ENCODE results near the gene NIP7.
"Not testable (repeated sequence)": the region's sequence is repeated elsewhere in the genome, so short reads cannot be mapped to it uniquely, and the experiment has no call there.

The NIP7 gene

GRCh38 chr16:69348222-69348621, 8.7 kb downstream of the NIP7 start:
- no peak for DNase-seq

GRCh38 chr16:69349536-69349935, 10.0 kb downstream of the NIP7 start:
- no peak for DNase-seq

GRCh38 chr16:69350536-69351133, 11.1 kb downstream of the NIP7 start:
- no peak for DNase-seq

- DNase-seq = no peak
These were observed 11.9 kb downstream of the NIP7 start, which contains the start of gene TMED6 for GRCh38 chr16:69351309-69352027. Gene TMED6 (minus strand): TSS chr16:69351786. CDS start chr16:69351753, 33 bp downstream.

- not testable (repeated sequence) for DNase-seq
These were observed 20.5 kb downstream of the NIP7 start for GRCh38 chr16:69360070-69360469.

- no peak for DNase-seq
These were observed 23.7 kb downstream of the NIP7 start for GRCh38 chr16:69363281-69363717.

- DNase-seq = no peak
These were observed 24.5 kb downstream of the NIP7 start for GRCh38 chr16:69364088-69364487.

GRCh38 chr16:69365901-69366300, 26.3 kb downstream of the NIP7 start:
- no peak for DNase-seq

- DNase-seq = no peak
These were observed 26.9 kb downstream of the NIP7 start for GRCh38 chr16:69366431-69366830.

GRCh38 chr16:69367980-69368379, 28.4 kb downstream of the NIP7 start:
- DNase-seq = no peak

- no peak for DNase-seq
These were observed 29.3 kb downstream of the NIP7 start for GRCh38 chr16:69368866-69369265.

- DNase-seq = no peak
These were observed 32.0 kb downstream of the NIP7 start for GRCh38 chr16:69371564-69371963.

- DNase-seq = no peak
These were observed 33.4 kb downstream of the NIP7 start for GRCh38 chr16:69373019-69373418.

GRCh38 chr16:69376393-69377059, 37.0 kb downstream of the NIP7 start:
- no peak for DNase-seq

GRCh38 chr16:69378036-69378435, 38.5 kb downstream of the NIP7 start:
- DNase-seq = no peak

GRCh38 chr16:69378760-69379159, 39.2 kb downstream of the NIP7 start:
- no peak for DNase-seq

- DNase-seq = no peak
These were observed 41.7 kb downstream of the NIP7 start for GRCh38 chr16:69381231-69381630.

- no peak for DNase-seq
These were observed 42.8 kb downstream of the NIP7 start for GRCh38 chr16:69382421-69382820.

- no peak for DNase-seq
These were observed 45.4 kb downstream of the NIP7 start for GRCh38 chr16:69384974-69385373.

- no peak for DNase-seq
These were observed 47.0 kb downstream of the NIP7 start for GRCh38 chr16:69386596-69386995.
